Ovary (tissue), 3 donors: ENCODE data around the gene NHP2.

ENCODE experiments used
- CTCF ChIP-seq, 3 donors: fragments of 450-650 bp in 2 of 3; fragments of 200-600 bp in 1 of 3; IDR thresholded peaks; one replicate each; pipeline versions ENCODE4 v1.5.1 to v1.8.0; 2016 to 2022; ENCODE audit warnings: antibody characterized with exemption in 3 of 3, mild to moderate bottlenecking in 1 of 3
- EP300 ChIP-seq: sonication (generic); formaldehyde crosslinking; IDR thresholded peaks from one replicate; pipeline ENCODE4 v1.6.1; 2017; ENCODE audit warnings: antibody characterized with exemption
- POLR2A ChIP-seq: fragments of 450-650 bp; IDR thresholded peaks from one replicate; pipeline ENCODE4 v1.6.1; 2017; ENCODE audit warnings: antibody characterized with exemption, mild to moderate bottlenecking, moderate library complexity
- donor health status: DM: no; HTN: no; CAD: no.

- TF ChIP-seq CTCF (IDR thresholded peaks at IDR 0.05) (no peak), POLR2A (no peak), EP300 (no peak)
These were observed 30.4 kb downstream of the NHP2 start for GRCh38 chr5:178123094-178123965.
